ENCODE results near the gene BCL2L13.
"Not testable (repeated sequence)": the region's sequence is repeated elsewhere in the genome, so short reads cannot be mapped to it uniquely, and the experiment has no call there.

BCL2L13 gene

GRCh38 chr22:17697196-17697595, 58.6 kb downstream of the BCL2L13 start:
- not testable (repeated sequence) for DNase-seq

GRCh38 chr22:17698276-17698675, 59.7 kb downstream of the BCL2L13 start:
- DNase-seq, result not testable (repeated sequence)

GRCh38 chr22:17698948-17699347, 60.4 kb downstream of the BCL2L13 start:
- no peak for DNase-seq

- no peak for DNase-seq
These were observed 61.3 kb downstream of the BCL2L13 start for GRCh38 chr22:17699696-17700340.

- peak; percentile 13 for DNase-seq
These were observed 62.2 kb downstream of the BCL2L13 start for GRCh38 chr22:17700778-17701177.

- no peak for DNase-seq
These were observed 65.3 kb downstream of the BCL2L13 start for GRCh38 chr22:17703811-17704210.

GRCh38 chr22:17705546-17705945, 67.0 kb downstream of the BCL2L13 start:
- no peak for DNase-seq

- DNase-seq, result no peak
These were observed 67.7 kb downstream of the BCL2L13 start for GRCh38 chr22:17705951-17706900.

GRCh38 chr22:17706947-17707346, 68.4 kb downstream of the BCL2L13 start:
- no peak for DNase-seq

GRCh38 chr22:17707526-17707925, 69.0 kb downstream of the BCL2L13 start:
- DNase-seq, result no peak

- no peak for DNase-seq
These were observed 71.5 kb downstream of the BCL2L13 start for GRCh38 chr22:17710023-17710422.

- DNase-seq, result no peak
These were observed 73.9 kb downstream of the BCL2L13 start for GRCh38 chr22:17712441-17712840.

GRCh38 chr22:17716529-17716928, 78.0 kb downstream of the BCL2L13 start:
- DNase-seq, result no peak

- no peak for DNase-seq
These were observed 79.2 kb downstream of the BCL2L13 start for GRCh38 chr22:17717708-17718107.

GRCh38 chr22:17719911-17720310, 81.4 kb downstream of the BCL2L13 start:
- no peak for DNase-seq

GRCh38 chr22:17724241-17724640, 85.7 kb downstream of the BCL2L13 start:
- DNase-seq, result no peak

GRCh38 chr22:17724678-17725499, 86.3 kb downstream of the BCL2L13 start:
- DNase-seq, result no peak

GRCh38 chr22:17725500-17725796, 86.9 kb downstream of the BCL2L13 start:
- DNase-seq, result no peak

- DNase-seq, result no peak
These were observed 87.7 kb downstream of the BCL2L13 start for GRCh38 chr22:17726006-17726927.

GRCh38 chr22:17726928-17727897, 88.7 kb downstream of the BCL2L13 start:
- no peak for DNase-seq

GRCh38 chr22:17728786-17729185, 90.2 kb downstream of the BCL2L13 start:
- no peak for DNase-seq
